ENCODE data around the gene OXTR. TPM values are rescaled to one million over a fixed set of nuclear protein-coding genes. Genes with fewer than 3 reads are reported as not detected.

OXTR gene
- total and polyA plus RNA-seq, 8 donors = 0.05 to 2.4 (median 0.24) TPM

GRCh38 chr3:8739757-8740504 lies 29.5 kb downstream of the OXTR start:
- Histone ChIP-seq H3K4me1 (no peaks in the 10 kb centered on the region), H3K27me3 (no peaks in the 10 kb centered on the region), H3K4me3 (no peak overlapping the region), H3K36me3 (no peaks in the 10 kb centered on the region), H3K27ac (no peak overlapping the region), H3K9me3 (no peaks in the 10 kb centered on the region)
- WGBS, 2 donors = 69 to 70% methylated on average over 5 of the region's 5 CpGs
- TF ChIP-seq, protein P1, sequence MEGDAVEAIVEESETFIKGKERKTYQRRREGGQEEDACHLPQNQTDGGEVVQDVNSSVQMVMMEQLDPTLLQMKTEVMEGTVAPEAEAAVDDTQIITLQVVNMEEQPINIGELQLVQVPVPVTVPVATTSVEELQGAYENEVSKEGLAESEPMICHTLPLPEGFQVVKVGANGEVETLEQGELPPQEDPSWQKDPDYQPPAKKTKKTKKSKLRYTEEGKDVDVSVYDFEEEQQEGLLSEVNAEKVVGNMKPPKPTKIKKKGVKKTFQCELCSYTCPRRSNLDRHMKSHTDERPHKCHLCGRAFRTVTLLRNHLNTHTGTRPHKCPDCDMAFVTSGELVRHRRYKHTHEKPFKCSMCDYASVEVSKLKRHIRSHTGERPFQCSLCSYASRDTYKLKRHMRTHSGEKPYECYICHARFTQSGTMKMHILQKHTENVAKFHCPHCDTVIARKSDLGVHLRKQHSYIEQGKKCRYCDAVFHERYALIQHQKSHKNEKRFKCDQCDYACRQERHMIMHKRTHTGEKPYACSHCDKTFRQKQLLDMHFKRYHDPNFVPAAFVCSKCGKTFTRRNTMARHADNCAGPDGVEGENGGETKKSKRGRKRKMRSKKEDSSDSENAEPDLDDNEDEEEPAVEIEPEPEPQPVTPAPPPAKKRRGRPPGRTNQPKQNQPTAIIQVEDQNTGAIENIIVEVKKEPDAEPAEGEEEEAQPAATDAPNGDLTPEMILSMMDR (IDR thresholded peaks at IDR 0.05) = no peak
- DNase-seq (no peak), ATAC-seq (no peak), FAIRE-seq (no peak)
- intact Hi-C loops (cut with DNase I) = no loop called here

- intact Hi-C loops (cut with DNase I) = no loop called here
- 54 to 72% methylated on average over 3 of the region's 3 CpGs for WGBS, 2 donors
- Histone ChIP-seq H3K27ac (no peak overlapping the region), H3K4me1 (no peaks in the 10 kb centered on the region), H3K36me3 (no peaks in the 10 kb centered on the region), H3K4me3 (no peak overlapping the region), H3K27me3 (no peaks in the 10 kb centered on the region), H3K9me3 (no peaks in the 10 kb centered on the region)
- DNase-seq (no peak), FAIRE-seq (no peak), ATAC-seq (no peak)
- TF ChIP-seq, protein P1 (IDR thresholded peaks at IDR 0.05) = no peak
These were observed 30.8 kb downstream of the OXTR start for GRCh38 chr3:8738639-8739038.

DNA sequence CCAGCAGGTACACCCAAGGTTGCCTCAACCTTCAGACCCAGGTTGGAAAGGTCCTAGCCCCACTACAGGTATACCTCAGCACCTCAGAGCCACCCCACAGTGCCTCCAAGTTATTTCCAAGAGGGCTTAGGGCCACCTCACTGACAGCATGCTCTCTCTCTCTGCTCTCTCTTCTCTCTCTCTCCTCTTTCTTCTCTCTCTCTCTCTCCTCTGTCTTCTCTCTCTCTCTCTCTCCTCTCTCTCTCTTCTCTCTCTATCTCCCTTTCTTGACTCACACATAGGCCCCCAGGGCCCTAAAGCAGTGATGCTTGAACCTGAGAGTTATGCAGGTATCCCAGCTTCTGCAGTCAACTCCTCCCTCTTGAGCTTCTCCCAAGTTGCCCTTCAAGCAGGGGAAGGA lies 31.6 kb downstream of the OXTR start:
- H3K27ac ChIP-seq = no peak overlapping the region
- FAIRE-seq (no peak), ATAC-seq (no peak), DNase-seq (no peak)
- no peaks in the 10 kb centered on the region for H3K27me3 ChIP-seq
- TF ChIP-seq, protein P1 (IDR thresholded peaks at IDR 0.05) = no peak
- H3K4me3 ChIP-seq = no peak overlapping the region
- no peaks in the 10 kb centered on the region for H3K4me1 ChIP-seq
- intact Hi-C loops (cut with DNase I) = no loop called here
- H3K36me3 ChIP-seq = no peaks in the 10 kb centered on the region
- H3K9me3 ChIP-seq = no peaks in the 10 kb centered on the region

DNA sequence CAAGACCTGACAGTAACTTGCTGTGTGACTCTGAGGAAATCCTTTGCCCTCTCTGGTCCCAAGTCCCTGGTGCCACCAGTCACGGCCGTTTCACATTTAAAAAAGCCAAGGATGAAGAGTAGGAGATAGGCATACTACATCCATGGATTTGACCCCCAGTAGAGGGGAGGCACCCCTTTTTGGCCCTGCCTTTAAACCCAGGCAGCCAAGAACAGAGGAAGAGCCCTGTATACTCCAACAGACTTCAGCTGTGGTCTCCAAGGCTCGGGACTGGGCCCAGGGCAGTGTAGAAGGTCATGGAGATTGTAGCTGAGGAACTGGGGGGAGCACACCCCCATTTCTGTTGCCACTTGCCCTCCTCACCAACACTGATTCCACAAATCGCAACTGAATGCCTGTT lies 32.1 kb downstream of the OXTR start:
- DNase-seq (no peak), FAIRE-seq (no peak), ATAC-seq (no peak)
- H3K4me1 ChIP-seq = no peaks in the 10 kb centered on the region
- H3K9me3 ChIP-seq = no peaks in the 10 kb centered on the region
- WGBS, 2 donors = 72 to 84% methylated on average over 4 of the region's 4 CpGs
- H3K27ac ChIP-seq = no peak overlapping the region
- H3K4me3 ChIP-seq = no peak overlapping the region
- H3K36me3 ChIP-seq = no peaks in the 10 kb centered on the region
- no peaks in the 10 kb centered on the region for H3K27me3 ChIP-seq
- intact Hi-C loops (cut with DNase I) = no loop called here
- TF ChIP-seq, protein P1 (IDR thresholded peaks at IDR 0.05) = no peak

DNA sequence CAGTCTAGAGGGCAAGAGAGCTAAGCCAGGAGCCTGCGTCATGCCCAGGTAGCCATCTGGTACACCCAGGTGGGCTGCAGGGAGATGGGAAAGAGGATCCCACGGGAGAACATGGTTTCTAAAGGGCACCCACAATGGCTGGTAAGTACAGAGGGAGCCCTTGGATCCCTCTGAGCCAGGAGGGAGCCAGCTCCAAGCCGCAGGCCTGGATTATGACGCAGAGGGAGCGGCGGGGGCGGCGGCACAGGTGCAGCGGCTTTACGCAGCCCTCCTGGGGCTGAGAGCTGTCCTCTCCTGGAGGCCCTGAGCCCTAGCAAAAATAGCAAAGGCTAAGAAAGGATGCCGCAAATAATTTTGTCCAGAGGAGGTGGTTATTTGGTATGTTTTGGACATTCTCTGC lies 33.0 kb downstream of the OXTR start:
- H3K4me1 ChIP-seq = no peaks in the 10 kb centered on the region
- H3K27ac ChIP-seq = no peak overlapping the region
- WGBS, 2 donors = 82 to 84% methylated on average over 11 of the region's 11 CpGs
- no peaks in the 10 kb centered on the region for H3K9me3 ChIP-seq
- ATAC-seq (no peak), DNase-seq (no peak), FAIRE-seq (no peak)
- no peaks in the 10 kb centered on the region for H3K36me3 ChIP-seq
- TF ChIP-seq, protein P1 (IDR thresholded peaks at IDR 0.05) = no peak
- no peak overlapping the region for H3K4me3 ChIP-seq
- H3K27me3 ChIP-seq = no peaks in the 10 kb centered on the region
- intact Hi-C loops (cut with DNase I) = no loop called here
